ENCODE measurements around the gene MSRB1. TPM values are rescaled to one million over a fixed set of nuclear protein-coding genes. Genes with fewer than 3 reads are reported as not detected.
A peak's percentile ranks its signal among the peaks of the same experiment; 100 is the strongest.

The MSRB1 gene
- total and polyA plus RNA-seq, 9 of the 15 experiments (the other 6 are each of a cell fraction or from before 2014, with no cell fraction given) = 5.4 to 33.7 (median 25.7) TPM

- FAIRE-seq (peak; percentile 90), DNase-seq (ENCODE audit: extremely low read depth in 1 of 4, low spot score in 3 of 4) (peak; percentile 92 to 98 (median 94)), ATAC-seq (peak; percentile 94)
- H3K4me1 ChIP-seq (replicated peaks in 1 of 2; ENCODE audit: control insufficient read depth in 2 of 2, insufficient read depth in 2 of 2, low read length in 2 of 2) = peaks cover 6 to 72% of the 10 kb centered on the region in 2 experiments; a peak in 4 of 5 replicates
- peak within 1 kb of the TSS; percentile 73 for H3K27ac ChIP-seq (ENCODE audit: extremely low read depth, low read depth, low read length)
- peaks cover 30% of the 10 kb centered on the region; the same call in 1 of the 3 replicates for H3K36me3 ChIP-seq (ENCODE audit: control insufficient read depth, insufficient read depth, low read length)
- under 1% methylated on average over 75 of the region's 109 CpGs for WGBS (ENCODE audit: insufficient coverage, low coverage, missing lambda C conversion rate)
- peak within 1 kb of the TSS; percentile 70 for H3K4me3 ChIP-seq
- H3K79me2 ChIP-seq (ENCODE audit: control insufficient read depth, insufficient read depth, low read length) = peaks cover 16% of the 10 kb centered on the region
- H3K9me3 ChIP-seq (replicated peaks; ENCODE audit: control insufficient read depth, insufficient read depth, low read depth, low read length) = no peaks in the 10 kb centered on the region
- H3K27me3 ChIP-seq (ENCODE audit: control insufficient read depth in 2 of 2, insufficient read depth in 2 of 2, low read length in 2 of 2) = no peaks in the 10 kb centered on the region
- no TSS peak for BruUV-seq (replicated peaks)
- CTCF ChIA-PET (ENCODE audit: low intra/inter-chr PET ratio) = interaction anchor here (0.7 kb wide), 1 partner anchor 198 kb away, joined by 3 read pairs; no protein-coding TSS in a partner anchor
- intact Hi-C loops (cut with micrococcal nuclease) = no loop called here
- no peaks in the 10 kb centered on the region for H4K20me1 ChIP-seq (replicated peaks; ENCODE audit: control insufficient read depth, insufficient read depth, low read length)
- H3K4me2 ChIP-seq (ENCODE audit: insufficient read depth, low read length) = peak within 1 kb of the TSS; percentile 82
- H3K9ac ChIP-seq (ENCODE audit: insufficient read depth in 1 of 2, low read depth in 2 of 2, low read length in 2 of 2) = peak within 1 kb of the TSS; percentile 67 to 98
- H3K9me1 ChIP-seq (ENCODE audit: control insufficient read depth, insufficient read depth, low read length) = no peaks in the 10 kb centered on the region
- H2AFZ ChIP-seq (ENCODE audit: low read depth, low read length) = peak within 1 kb of the TSS; percentile 88
- POLR2A ChIA-PET = interaction anchor here (0.9 to 10.2 kb wide), 6 partner anchors 9 to 33 kb away, joined by 3 to 103 read pairs (median 4); partner anchors contain the start of genes RNF151, RPS2 and TBL3
- in situ Hi-C loops (cut with MboI) = no loop called here
- TF ChIP-seq ETV1 (tag; conservative IDR thresholded peaks at IDR 0.05; ENCODE audit: low read depth) = no peak
- TF ChIP-seq NCOA2 (IDR thresholded peaks at IDR 0.05; ENCODE audit: partially characterized antibody in 2 of 2) = no peak
- peak; percentile 86; the same call in 1 of the 2 replicates for TF ChIP-seq KLF1 (tag; IDR thresholded peaks at IDR 0.05)
- TF ChIP-seq PHF20 (IDR thresholded peaks at IDR 0.05; ENCODE audit: partially characterized antibody) = peak; percentile 31
- no peak for TF ChIP-seq USF2 (CRISPR knock-in tag; IDR thresholded peaks at IDR 0.05)
- TF ChIP-seq ZNF124 (CRISPR knock-in tag; IDR thresholded peaks at IDR 0.05) = peak; percentile 67; the same call in 1 of the 2 replicates
- TF ChIP-seq PCBP2 (IDR thresholded peaks at IDR 0.05; ENCODE audit: low read depth, low read length, poor library complexity, severe bottlenecking) = no peak
- no peak for TF ChIP-seq POU5F1 (IDR thresholded peaks at IDR 0.05; ENCODE audit: borderline replicate concordance, low read depth, low read length, partially characterized antibody)
- TF ChIP-seq EWSR1 (IDR thresholded peaks at IDR 0.05; ENCODE audit: borderline replicate concordance, low read depth, partially characterized antibody) = no peak
- no peak for TF ChIP-seq ETS2 (tag; IDR thresholded peaks at IDR 0.05; ENCODE audit: borderline replicate concordance, poor library complexity, severe bottlenecking)
- TF ChIP-seq EZH2 (IDR thresholded peaks at IDR 0.05; ENCODE audit: borderline replicate concordance, low read depth, low read length) = no peak
- TF ChIP-seq E2F6 (IDR thresholded peaks at IDR 0.05; ENCODE audit: borderline replicate concordance in 1 of 2, extremely low read depth in 1 of 2, insufficient read depth in 1 of 2, insufficient read length in 1 of 2, low read depth in 1 of 2, low read length in 1 of 2, poor library complexity in 1 of 2, severe bottlenecking in 1 of 2) = peak; percentile 58 to 65
- TF ChIP-seq ZFPM2 (CRISPR knock-in tag; IDR thresholded peaks at IDR 0.05) = no peak
- TF ChIP-seq CBX3 (IDR thresholded peaks at IDR 0.05; ENCODE audit: borderline replicate concordance in 1 of 2, low read length in 2 of 2) = 0 out of 3 replicates have a peak, but pooled peaks of 1 of the 2 experiments have one; percentile 9
- TF ChIP-seq CHD1 (IDR thresholded peaks at IDR 0.05; ENCODE audit: low read length) = no peak
Measured at GRCh38 chr16:1983544-1984346, 40.7 kb upstream of the MSRB1 start, which contains the start of gene GFER. TSS of gene GFER (plus strand) at chr16:1984193. CDS start at chr16:1984219, 26 bp downstream.
